Mesothelial cell of epicardium (in vitro differentiated cells): ENCODE data around the gene UBQLN1. TPM values are rescaled to one million over a fixed set of nuclear protein-coding genes. Genes with fewer than 3 reads are reported as not detected.

Experiments
- DNase-seq, 2 experiments: peaks; one replicate each; pipeline ENCODE4 v3.0.0; 2021; ENCODE audit warnings: low spot score in 2 of 2; ENCODE audit not compliant: unreplicated experiment in 2 of 2
- H3K27ac Mint-ChIP-seq: 2 replicates; pipeline ENCODE4 v1.8.0; 2021; ENCODE audit warnings: mixed read lengths
- H3K27me3 Mint-ChIP-seq: 2 replicates; pipeline ENCODE4 v1.8.0; 2021; ENCODE audit warnings: low read depth, mixed read lengths
- H3K36me3 Mint-ChIP-seq: 2 replicates; pipeline ENCODE4 v1.8.0; 2021; ENCODE audit warnings: mixed read lengths
- H3K4me1 Mint-ChIP-seq: 2 replicates; pipeline ENCODE4 v1.8.0; 2021; ENCODE audit warnings: mixed read lengths
- H3K4me3 Mint-ChIP-seq: 2 replicates; pipeline ENCODE4 v1.8.0; 2021; ENCODE audit warnings: mild to moderate bottlenecking, moderate library complexity, mixed read lengths
- H3K9me3 Mint-ChIP-seq: 2 replicates; pipeline ENCODE4 v1.8.0; 2021; ENCODE audit warnings: mixed read lengths
- total RNA-seq: library from RNA; stranded (reverse); gene quantifications from 3 replicates; pipeline ENCODE4 v1.2.1, GENCODE V29; 2021
- TF ChIP-seq, protein P1 (sequence below): fragments of 200-600 bp; sonication (generic); IDR thresholded peaks from one replicate; pipeline ENCODE4 v1.5.0; 2021; ENCODE audit warnings: antibody characterized with exemption; ENCODE audit not compliant: unreplicated experiment

Gene UBQLN1
- total RNA-seq, 1 donor from 2014 or later: 91.5 TPM

DNA sequence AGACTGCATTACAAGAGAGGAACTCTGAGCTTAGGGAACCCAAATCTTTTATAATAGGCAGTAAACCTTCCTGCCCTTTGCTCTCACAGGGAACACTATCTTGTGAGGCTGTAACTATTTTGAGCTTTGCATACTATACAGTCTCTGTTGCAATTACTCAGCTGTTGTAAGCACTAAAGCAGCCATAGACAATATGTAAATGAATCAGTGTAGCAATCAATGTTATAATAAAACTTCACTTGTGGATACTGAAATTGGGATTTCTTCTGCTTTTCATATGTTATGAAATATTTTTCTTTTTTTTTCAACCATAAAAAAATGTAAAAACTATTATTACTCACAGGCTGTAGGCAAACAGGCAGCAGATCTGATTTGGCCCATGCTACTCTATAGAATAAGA lies 16.7 kb upstream of the UBQLN1 start:
- TF ChIP-seq, protein P1, sequence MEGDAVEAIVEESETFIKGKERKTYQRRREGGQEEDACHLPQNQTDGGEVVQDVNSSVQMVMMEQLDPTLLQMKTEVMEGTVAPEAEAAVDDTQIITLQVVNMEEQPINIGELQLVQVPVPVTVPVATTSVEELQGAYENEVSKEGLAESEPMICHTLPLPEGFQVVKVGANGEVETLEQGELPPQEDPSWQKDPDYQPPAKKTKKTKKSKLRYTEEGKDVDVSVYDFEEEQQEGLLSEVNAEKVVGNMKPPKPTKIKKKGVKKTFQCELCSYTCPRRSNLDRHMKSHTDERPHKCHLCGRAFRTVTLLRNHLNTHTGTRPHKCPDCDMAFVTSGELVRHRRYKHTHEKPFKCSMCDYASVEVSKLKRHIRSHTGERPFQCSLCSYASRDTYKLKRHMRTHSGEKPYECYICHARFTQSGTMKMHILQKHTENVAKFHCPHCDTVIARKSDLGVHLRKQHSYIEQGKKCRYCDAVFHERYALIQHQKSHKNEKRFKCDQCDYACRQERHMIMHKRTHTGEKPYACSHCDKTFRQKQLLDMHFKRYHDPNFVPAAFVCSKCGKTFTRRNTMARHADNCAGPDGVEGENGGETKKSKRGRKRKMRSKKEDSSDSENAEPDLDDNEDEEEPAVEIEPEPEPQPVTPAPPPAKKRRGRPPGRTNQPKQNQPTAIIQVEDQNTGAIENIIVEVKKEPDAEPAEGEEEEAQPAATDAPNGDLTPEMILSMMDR: no peak
- Mint-ChIP-seq H3K4me1 (no peaks in the 10 kb centered on the region), H3K9me3 (no peaks in the 10 kb centered on the region), H3K27ac (no peak overlapping the region), H3K36me3 (no peaks in the 10 kb centered on the region), H3K27me3 (peaks cover 10% of the 10 kb centered on the region), H3K4me3 (no peak overlapping the region)
- no peak for DNase-seq

DNA sequence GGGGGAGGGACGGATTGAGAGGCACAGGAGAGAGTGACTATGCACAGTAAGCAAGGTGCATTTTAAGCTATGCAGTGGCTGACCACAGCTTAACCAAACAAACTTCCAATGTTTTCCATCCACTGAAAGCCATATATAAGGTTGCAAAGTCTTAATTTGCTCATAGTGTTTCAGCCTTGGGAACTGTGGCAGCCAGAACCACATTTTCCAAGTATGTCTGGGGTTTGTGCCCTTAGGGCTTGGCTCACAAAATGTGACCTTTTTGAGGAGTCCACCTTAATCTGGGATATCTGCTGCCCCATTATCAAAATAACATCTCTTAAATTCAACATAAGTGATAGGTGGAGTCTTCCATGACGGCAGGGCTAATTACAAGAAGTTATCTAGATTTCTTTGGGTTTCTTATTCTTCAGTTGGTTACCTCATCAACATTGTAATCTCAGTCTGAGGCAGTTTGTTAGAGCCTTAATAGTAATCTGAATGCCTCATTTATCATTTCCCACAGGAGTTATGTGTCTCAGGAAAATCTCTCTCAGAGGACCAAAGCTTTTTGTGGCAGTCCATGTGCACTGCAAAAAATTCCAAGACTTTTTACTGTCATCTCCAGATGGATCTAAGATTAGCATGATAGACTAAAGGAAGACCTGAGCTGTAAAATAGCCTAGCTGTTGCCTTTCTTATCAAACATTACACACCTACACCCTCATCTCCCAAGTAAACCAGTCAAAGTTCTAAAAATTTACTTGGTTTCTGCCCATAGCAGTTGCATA lies 15.2 kb upstream of the UBQLN1 start:
- H3K36me3 Mint-ChIP-seq: no peaks in the 10 kb centered on the region
- H3K4me3 Mint-ChIP-seq: no peak overlapping the region
- DNase-seq: no peak
- peaks cover 10% of the 10 kb centered on the region for H3K27me3 Mint-ChIP-seq
- no peaks in the 10 kb centered on the region for H3K9me3 Mint-ChIP-seq
- H3K4me1 Mint-ChIP-seq: no peaks in the 10 kb centered on the region
- no peak overlapping the region for H3K27ac Mint-ChIP-seq
- TF ChIP-seq, protein P1: no peak

DNA sequence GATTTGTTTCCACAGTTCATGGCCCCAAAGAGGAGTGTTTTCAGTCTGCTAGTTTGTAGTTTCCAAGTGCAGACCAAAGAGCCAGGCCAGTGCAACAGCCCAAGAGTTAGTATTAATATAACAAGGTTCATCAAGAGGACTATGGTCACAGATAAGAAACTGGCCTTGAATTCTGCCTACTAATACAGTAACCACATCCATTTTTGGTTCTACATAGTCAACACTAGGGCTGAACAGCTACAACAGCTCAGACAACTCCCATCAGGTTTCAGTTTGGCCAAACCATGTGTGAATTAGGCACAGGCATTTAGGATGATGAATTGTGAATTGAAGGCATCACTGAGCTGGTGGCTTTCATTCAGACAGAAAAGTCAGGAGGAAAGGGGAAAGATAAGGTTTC lies 13.8 kb upstream of the UBQLN1 start:
- no peak overlapping the region for H3K4me3 Mint-ChIP-seq
- no peaks in the 10 kb centered on the region for H3K4me1 Mint-ChIP-seq
- no peaks in the 10 kb centered on the region for H3K36me3 Mint-ChIP-seq
- H3K9me3 Mint-ChIP-seq: no peaks in the 10 kb centered on the region
- H3K27me3 Mint-ChIP-seq: peaks cover 9% of the 10 kb centered on the region
- no peak overlapping the region for H3K27ac Mint-ChIP-seq
- TF ChIP-seq, protein P1: no peak
- DNase-seq: no peak

DNA sequence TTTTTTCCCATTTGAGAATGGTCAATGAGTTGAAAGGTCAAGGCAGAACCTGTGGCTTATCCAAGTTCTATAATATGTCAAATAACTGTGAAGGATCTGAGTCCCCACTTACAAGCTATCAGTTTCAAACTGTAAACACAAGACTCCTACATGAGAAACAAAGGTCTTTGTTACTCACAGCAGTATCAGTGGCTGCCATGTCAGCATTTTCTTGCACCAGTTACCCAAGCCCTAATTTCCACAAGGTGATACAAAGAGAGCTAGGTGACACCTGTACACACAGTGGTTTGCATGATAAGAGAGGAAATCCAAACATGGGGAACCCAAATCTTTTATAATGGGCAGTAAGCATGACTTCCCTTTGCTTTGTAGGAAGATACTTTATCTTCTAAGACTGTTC lies 8.0 kb upstream of the UBQLN1 start:
- TF ChIP-seq, protein P1: no peak
- Mint-ChIP-seq H3K4me1 (no peaks in the 10 kb centered on the region), H3K27me3 (peaks cover 4% of the 10 kb centered on the region), H3K36me3 (peaks cover 3% of the 10 kb centered on the region), H3K9me3 (no peaks in the 10 kb centered on the region), H3K27ac (no peak overlapping the region), H3K4me3 (no peak overlapping the region)
- DNase-seq: no peak

DNA sequence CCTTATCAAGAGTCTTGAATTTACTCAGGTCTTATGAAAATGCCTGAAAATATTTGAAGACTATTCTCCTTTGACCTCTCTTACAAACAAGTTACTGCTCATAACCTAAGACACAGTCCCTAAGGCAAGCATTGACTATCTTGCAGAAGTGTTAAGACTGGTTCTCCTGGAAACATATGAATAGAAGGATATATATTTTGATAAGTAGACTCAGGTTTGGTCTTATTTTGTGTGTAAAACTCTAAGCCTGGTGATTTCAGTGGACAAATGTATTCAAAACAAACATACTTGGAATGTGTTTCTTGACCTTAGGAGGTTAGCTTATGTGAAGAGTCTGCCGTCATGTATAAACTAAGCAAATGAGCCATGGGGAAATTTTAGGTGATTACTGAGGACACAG lies 7.5 kb upstream of the UBQLN1 start:
- peaks cover 3% of the 10 kb centered on the region for H3K36me3 Mint-ChIP-seq
- peaks cover 4% of the 10 kb centered on the region for H3K27me3 Mint-ChIP-seq
- TF ChIP-seq, protein P1: no peak
- no peaks in the 10 kb centered on the region for H3K4me1 Mint-ChIP-seq
- H3K27ac Mint-ChIP-seq: no peak overlapping the region
- no peaks in the 10 kb centered on the region for H3K9me3 Mint-ChIP-seq
- no peak overlapping the region for H3K4me3 Mint-ChIP-seq
- no peak for DNase-seq

DNA sequence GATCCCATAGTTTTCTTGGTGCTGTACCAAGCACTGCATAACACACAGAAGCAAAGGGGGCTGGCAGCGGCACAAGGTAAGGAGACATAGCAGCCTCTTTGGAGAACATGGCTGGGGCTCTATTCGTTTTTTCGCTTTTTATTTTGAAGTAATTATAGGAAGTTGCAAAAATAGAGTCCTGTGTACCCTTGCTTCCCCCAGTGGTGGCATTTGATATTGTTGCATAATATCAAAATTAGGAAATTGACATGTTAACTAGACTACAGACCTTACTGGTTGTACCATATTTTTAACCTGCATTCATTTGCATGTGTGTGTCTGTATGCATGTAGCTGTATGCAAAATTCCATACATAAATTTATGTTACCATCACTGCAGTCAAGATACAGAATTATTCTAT lies 6.6 kb upstream of the UBQLN1 start:
- peaks cover 4% of the 10 kb centered on the region for H3K27me3 Mint-ChIP-seq
- peaks cover 3% of the 10 kb centered on the region for H3K36me3 Mint-ChIP-seq
- H3K4me1 Mint-ChIP-seq: no peaks in the 10 kb centered on the region
- H3K4me3 Mint-ChIP-seq: no peak overlapping the region
- TF ChIP-seq, protein P1: peak; percentile 49
- no peak overlapping the region for H3K27ac Mint-ChIP-seq
- H3K9me3 Mint-ChIP-seq: no peaks in the 10 kb centered on the region
- DNase-seq: no peak
